Neural progenitor cell (in vitro differentiated cells): Measurements from ENCODE around the gene STRN. TPM values are rescaled to one million over a fixed set of nuclear protein-coding genes. Genes with fewer than 3 reads are reported as not detected.
"Not testable (repeated sequence)": the region's sequence is repeated elsewhere in the genome, so short reads cannot be mapped to it uniquely, and the experiment has no call there.

Experiments
- DNase-seq: peaks from one replicate; pipeline ENCODE4 v3.0.0-alpha.2; 2016; ENCODE audit warnings: low spot score
- H2AFZ ChIP-seq: fragments of 200-600 bp; sonication (generic); replicated peaks from 2 replicates; pipeline ENCODE4 v1.6.1; 2016; ENCODE audit warnings: antibody characterized with exemption
- H3F3A ChIP-seq: fragments of 200-600 bp; sonication (generic); 2 replicates; pipeline ENCODE4 v1.6.1; 2016; ENCODE audit warnings: antibody characterized with exemption, low read depth
- H3K27ac ChIP-seq: fragments of 200-600 bp; sonication (generic); 2 replicates; pipeline ENCODE4 v1.5.1; 2016; ENCODE audit warnings: mild to moderate bottlenecking
- H3K27me3 ChIP-seq: fragments of 200-600 bp; sonication (generic); 2 replicates; pipeline ENCODE4 v1.6.1; 2016; ENCODE audit warnings: mild to moderate bottlenecking, moderate library complexity
- H3K36me3 ChIP-seq: fragments of 200-600 bp; sonication (generic); 2 replicates; pipeline ENCODE4 v1.5.1; 2016
- H3K4me1 ChIP-seq: fragments of 200-600 bp; sonication (generic); 2 replicates; pipeline ENCODE4 v1.6.1; 2016; ENCODE audit warnings: mixed run types
- H3K4me2 ChIP-seq: fragments of 200-600 bp; sonication (generic); 2 replicates; pipeline ENCODE4 v1.6.1; 2016
- H3K4me3 ChIP-seq: fragments of 200-600 bp; sonication (generic); 2 replicates; pipeline ENCODE4 v1.5.1; 2016
- H3K79me2 ChIP-seq: fragments of 200-600 bp; sonication (generic); 2 replicates; pipeline ENCODE4 v1.6.1; 2016; ENCODE audit warnings: low read depth
- H3K9ac ChIP-seq: fragments of 200-600 bp; sonication (generic); 2 replicates; pipeline ENCODE4 v1.6.1; 2016
- H3K9me3 ChIP-seq: fragments of 200-600 bp; sonication (generic); 2 replicates; pipeline ENCODE4 v1.5.1; 2016; ENCODE audit warnings: low read depth
- H4K20me1 ChIP-seq: fragments of 200-600 bp; sonication (generic); 2 replicates; pipeline ENCODE4 v1.6.1; 2016; ENCODE audit warnings: low read depth
- H3K27ac Mint-ChIP-seq: 3 replicates; pipeline ENCODE4 v1.8.0; 2021; ENCODE audit warnings: mixed read lengths
- H3K27me3 Mint-ChIP-seq: 2 replicates; pipeline ENCODE4 v1.8.0; 2022; ENCODE audit warnings: low read depth, mild to moderate bottlenecking, inconsistent platforms, moderate library complexity, mixed read lengths; ENCODE audit not compliant: insufficient read depth
- H3K36me3 Mint-ChIP-seq: 3 replicates; pipeline ENCODE4 v1.8.0; 2021; ENCODE audit warnings: mixed read lengths
- H3K4me1 Mint-ChIP-seq: 3 replicates; pipeline ENCODE4 v1.8.0; 2021; ENCODE audit warnings: mixed read lengths
- H3K4me3 Mint-ChIP-seq: 3 replicates; pipeline ENCODE4 v1.8.0; 2021; ENCODE audit warnings: mild to moderate bottlenecking, moderate library complexity, mixed read lengths
- H3K9me3 Mint-ChIP-seq: 3 replicates; pipeline ENCODE4 v1.8.0; 2020; ENCODE audit warnings: mixed read lengths
- EZH2 ChIP-seq: fragments of 200-600 bp; sonication (generic); IDR thresholded peaks from 2 replicates; pipeline ENCODE4 v1.6.1; 2017; ENCODE audit warnings: antibody characterized with exemption, mild to moderate bottlenecking, moderate library complexity
- EZH2phosphoT487 ChIP-seq: fragments of 200-600 bp; sonication (generic); IDR thresholded peaks from 2 replicates; pipeline ENCODE4 v1.6.1; 2017; ENCODE audit warnings: antibody characterized with exemption
- total RNA-seq: library from RNA; depleted of rRNA; stranded (reverse); fragments of >200 nt; gene quantifications from 2 replicates; pipeline ENCODE4 v1.2.3, GENCODE V29; 2015; ENCODE audit warnings: low replicate concordance
- TF ChIP-seq, protein P1 (sequence below): fragments of 200-600 bp; sonication (generic); IDR thresholded peaks from 2 replicates; pipeline ENCODE4 v1.5.1; 2017; ENCODE audit warnings: antibody characterized with exemption, mild to moderate bottlenecking

Gene STRN
- total RNA-seq, 1 donor from 2014 or later, result 20.9 TPM

DNA sequence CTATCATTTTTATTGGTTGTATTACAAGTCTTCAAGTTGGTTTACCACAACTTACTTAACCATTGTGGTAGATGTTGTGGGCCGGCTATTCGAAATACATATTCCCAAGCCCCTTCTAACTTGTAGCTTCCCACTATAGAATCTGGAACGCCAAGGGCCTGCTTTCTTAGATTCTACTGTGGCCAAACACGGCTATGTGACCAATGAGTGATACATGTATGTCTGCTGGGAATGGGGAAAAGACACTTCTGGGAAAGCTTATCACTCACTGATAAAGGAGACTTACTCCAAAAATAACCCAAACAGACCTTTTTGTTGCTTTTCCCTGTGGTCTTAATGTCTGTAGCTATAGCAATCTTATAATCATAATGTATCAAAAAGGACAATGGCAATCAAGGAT lies 24.5 kb downstream of the STRN start:
- H3F3A ChIP-seq, result no peaks in the 10 kb centered on the region
- H3K4me2 ChIP-seq, result no peak overlapping the region
- no peak overlapping the region for H3K9ac ChIP-seq
- DNase-seq, result no peak
- Mint-ChIP-seq H3K4me1 (no peaks in the 10 kb centered on the region), H3K27me3 (no peaks in the 10 kb centered on the region), H3K36me3 (no peaks in the 10 kb centered on the region), H3K4me3 (no peak overlapping the region), H3K27ac (no peak overlapping the region), H3K9me3 (no peaks in the 10 kb centered on the region)
- H4K20me1 ChIP-seq, result no peaks in the 10 kb centered on the region
- peaks cover 18% of the 10 kb centered on the region for H3K79me2 ChIP-seq
- TF ChIP-seq EZH2phosphoT487 (no peak), EZH2 (no peak)
- TF ChIP-seq, protein P1, sequence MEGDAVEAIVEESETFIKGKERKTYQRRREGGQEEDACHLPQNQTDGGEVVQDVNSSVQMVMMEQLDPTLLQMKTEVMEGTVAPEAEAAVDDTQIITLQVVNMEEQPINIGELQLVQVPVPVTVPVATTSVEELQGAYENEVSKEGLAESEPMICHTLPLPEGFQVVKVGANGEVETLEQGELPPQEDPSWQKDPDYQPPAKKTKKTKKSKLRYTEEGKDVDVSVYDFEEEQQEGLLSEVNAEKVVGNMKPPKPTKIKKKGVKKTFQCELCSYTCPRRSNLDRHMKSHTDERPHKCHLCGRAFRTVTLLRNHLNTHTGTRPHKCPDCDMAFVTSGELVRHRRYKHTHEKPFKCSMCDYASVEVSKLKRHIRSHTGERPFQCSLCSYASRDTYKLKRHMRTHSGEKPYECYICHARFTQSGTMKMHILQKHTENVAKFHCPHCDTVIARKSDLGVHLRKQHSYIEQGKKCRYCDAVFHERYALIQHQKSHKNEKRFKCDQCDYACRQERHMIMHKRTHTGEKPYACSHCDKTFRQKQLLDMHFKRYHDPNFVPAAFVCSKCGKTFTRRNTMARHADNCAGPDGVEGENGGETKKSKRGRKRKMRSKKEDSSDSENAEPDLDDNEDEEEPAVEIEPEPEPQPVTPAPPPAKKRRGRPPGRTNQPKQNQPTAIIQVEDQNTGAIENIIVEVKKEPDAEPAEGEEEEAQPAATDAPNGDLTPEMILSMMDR, result no peak
- no peaks in the 10 kb centered on the region for H3K27me3 ChIP-seq
- H2AFZ ChIP-seq, result no peak overlapping the region
- H3K4me3 ChIP-seq, result no peak overlapping the region
- H3K27ac ChIP-seq, result no peak overlapping the region
- H3K36me3 ChIP-seq, result no peaks in the 10 kb centered on the region
- no peaks in the 10 kb centered on the region for H3K9me3 ChIP-seq
- no peaks in the 10 kb centered on the region for H3K4me1 ChIP-seq

DNA sequence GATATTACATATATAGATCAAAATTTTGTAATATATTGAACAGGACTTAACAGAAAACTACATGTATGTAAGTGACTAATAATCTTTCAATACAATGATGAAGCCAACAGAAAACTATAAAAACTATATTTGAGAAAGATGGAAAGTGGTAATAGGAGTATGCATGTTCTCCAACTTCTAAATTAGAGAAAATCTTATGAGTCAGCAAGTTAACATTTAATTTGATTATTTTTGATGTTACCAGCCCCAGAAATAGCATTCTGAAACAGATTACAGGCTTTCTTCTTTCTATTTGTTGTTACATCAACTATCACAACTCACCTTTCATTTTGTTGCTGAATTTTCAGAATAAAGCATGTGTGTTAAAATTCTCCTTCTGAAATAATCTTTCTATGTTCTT lies 29.8 kb downstream of the STRN start:
- not testable (repeated sequence) for H3K4me3 Mint-ChIP-seq, H3K9me3 Mint-ChIP-seq, H3K4me2 ChIP-seq, H3K27ac Mint-ChIP-seq, H3K27ac ChIP-seq, H2AFZ ChIP-seq, H4K20me1 ChIP-seq, H3K27me3 ChIP-seq, H3K36me3 ChIP-seq, H3K4me1 Mint-ChIP-seq, H3K9me3 ChIP-seq, H3K79me2 ChIP-seq, H3F3A ChIP-seq, DNase-seq, H3K4me1 ChIP-seq, H3K27me3 Mint-ChIP-seq, H3K9ac ChIP-seq, H3K36me3 Mint-ChIP-seq, H3K4me3 ChIP-seq

DNA sequence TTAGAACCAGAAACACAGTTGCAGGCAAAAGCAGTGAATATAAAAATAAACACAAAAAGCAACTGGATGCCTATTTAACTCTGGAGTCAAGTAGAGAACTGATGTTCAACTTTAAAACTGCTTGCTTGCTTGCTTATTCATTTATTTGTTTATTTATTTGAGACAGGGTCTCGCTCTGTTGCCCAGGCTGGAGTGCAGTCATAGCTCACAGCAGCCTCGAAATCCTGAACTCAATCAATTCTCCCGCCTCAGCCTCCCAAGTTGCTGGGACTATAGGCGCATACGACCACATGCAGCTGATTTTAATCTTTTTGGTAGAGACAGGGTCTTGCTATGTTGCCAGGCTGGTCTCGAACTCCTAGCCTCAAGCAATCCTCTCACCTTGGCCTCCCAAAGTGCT lies 34.6 kb downstream of the STRN start:
- not testable (repeated sequence) for H3K36me3 Mint-ChIP-seq, DNase-seq, H3F3A ChIP-seq, H3K27me3 ChIP-seq, H3K4me1 Mint-ChIP-seq, H4K20me1 ChIP-seq, H3K36me3 ChIP-seq, H3K27me3 Mint-ChIP-seq, H3K4me3 Mint-ChIP-seq, H3K27ac Mint-ChIP-seq, H3K9me3 ChIP-seq, H2AFZ ChIP-seq, H3K9ac ChIP-seq, H3K9me3 Mint-ChIP-seq, H3K27ac ChIP-seq, H3K4me1 ChIP-seq, H3K4me2 ChIP-seq, H3K4me3 ChIP-seq
- peaks cover 13% of the 10 kb centered on the region for H3K79me2 ChIP-seq

DNA sequence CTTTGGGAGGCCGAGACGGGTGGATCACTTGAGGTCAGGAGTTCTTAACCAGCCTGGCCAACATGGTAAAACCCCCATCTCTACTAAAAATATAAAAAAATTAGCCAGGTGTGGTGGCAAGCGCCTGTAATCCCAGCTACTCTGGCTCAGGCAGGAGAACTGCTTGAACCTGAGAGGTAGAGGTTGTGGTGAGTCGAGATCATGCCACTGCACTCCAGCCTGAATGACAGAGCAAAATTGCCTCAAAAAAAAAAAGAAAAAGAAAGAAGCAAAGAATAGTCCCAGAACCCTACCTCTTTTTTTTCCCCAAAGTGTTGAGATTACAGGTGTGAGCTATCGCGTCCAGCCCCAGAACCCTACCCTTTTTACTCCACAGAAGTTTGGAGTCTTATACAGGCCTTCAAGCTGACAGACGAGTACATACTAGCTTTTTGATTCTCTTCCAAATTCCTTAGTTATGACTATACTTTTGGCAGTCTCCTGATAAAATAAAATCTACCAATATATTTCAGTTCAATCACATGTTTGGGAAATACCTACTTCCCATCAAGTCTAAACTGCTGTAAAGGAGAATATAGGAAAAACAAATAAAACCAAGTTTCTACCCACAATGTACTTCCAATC lies 35.4 kb downstream of the STRN start:
- H3K4me3 ChIP-seq, H3K36me3 ChIP-seq, H3K36me3 Mint-ChIP-seq, H3K27ac ChIP-seq, H3K27me3 Mint-ChIP-seq, H3K27ac Mint-ChIP-seq, H3K9me3 ChIP-seq, H3K9ac ChIP-seq, H3F3A ChIP-seq, H3K4me2 ChIP-seq, H4K20me1 ChIP-seq, H3K4me1 ChIP-seq, H3K4me3 Mint-ChIP-seq, H3K27me3 ChIP-seq, DNase-seq, H3K9me3 Mint-ChIP-seq, H2AFZ ChIP-seq, H3K4me1 Mint-ChIP-seq: not testable (repeated sequence)
- peaks cover 13% of the 10 kb centered on the region for H3K79me2 ChIP-seq

DNA sequence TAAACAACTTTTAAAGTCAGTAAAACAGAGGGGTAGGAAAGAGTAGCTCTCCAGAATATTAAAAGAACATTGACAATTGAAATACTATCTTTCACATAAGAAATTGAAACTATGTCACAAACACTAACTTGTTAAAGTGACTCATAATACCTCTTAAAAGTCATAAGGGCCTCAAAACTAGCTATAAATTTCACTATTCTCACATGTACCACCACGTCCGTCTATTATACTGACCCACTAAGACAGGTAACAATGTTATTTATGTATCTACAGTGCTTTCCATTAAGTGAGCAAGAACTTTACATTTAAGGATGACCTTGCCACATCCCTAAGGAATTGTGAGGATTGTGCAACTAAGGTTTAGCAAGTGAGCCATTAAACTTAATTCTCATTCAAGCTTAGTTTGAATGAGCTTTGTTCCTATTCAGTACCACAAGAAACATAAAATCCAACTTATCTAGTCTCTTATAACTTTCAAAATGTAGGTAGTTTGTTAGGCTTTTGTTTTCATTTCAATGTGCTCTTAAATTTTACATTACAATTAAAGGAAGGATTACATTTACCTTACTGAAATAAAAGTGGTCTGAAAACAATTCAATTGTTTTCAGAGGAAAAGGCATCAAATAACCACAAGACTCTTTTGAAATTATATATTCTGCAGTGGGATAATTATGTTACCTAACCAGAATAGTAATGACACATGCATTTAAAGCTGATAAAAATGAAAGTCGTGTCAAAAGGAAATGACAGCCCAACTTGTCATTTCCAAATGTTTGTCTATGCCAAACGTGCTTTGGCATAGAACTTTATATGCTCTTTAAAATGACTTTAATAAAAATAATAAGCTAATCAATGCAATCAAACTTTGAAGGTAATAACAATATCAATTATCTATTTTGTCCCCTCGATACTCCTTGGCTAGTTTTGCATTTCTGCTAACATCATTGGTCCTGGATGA lies 39.9 kb downstream of the STRN start:
- H2AFZ ChIP-seq, H3K79me2 ChIP-seq, H4K20me1 ChIP-seq, H3K27me3 Mint-ChIP-seq, H3K36me3 ChIP-seq, H3K27me3 ChIP-seq, H3K27ac ChIP-seq, H3K36me3 Mint-ChIP-seq, H3F3A ChIP-seq, H3K4me1 ChIP-seq, H3K9me3 Mint-ChIP-seq, H3K4me2 ChIP-seq, H3K4me3 Mint-ChIP-seq, H3K9ac ChIP-seq, DNase-seq, H3K4me1 Mint-ChIP-seq, H3K27ac Mint-ChIP-seq, H3K9me3 ChIP-seq, H3K4me3 ChIP-seq: not testable (repeated sequence)

DNA sequence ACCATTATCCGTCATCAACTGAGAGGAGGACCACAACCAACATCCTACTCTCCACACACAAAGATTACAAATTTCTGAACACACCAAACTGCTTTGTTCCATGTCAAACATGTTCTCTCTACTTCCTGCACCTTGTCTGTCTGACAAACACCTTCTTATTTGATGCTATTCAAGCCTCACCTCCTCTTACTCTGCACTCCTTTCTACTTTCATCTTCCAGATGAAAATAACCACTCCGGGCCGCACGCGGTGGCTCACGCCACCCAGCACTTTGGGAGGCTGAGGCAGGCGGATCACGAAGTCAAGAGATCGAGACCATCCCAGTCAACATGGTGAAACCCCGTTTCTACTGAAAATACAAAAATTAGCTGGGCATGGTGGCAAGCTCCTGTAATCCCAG lies 43.7 kb downstream of the STRN start:
- H3K27me3 ChIP-seq, H2AFZ ChIP-seq, H3K79me2 ChIP-seq, H3K27me3 Mint-ChIP-seq, H3K4me2 ChIP-seq, H3K4me1 ChIP-seq, H3K9ac ChIP-seq, H3K27ac ChIP-seq, H3K36me3 ChIP-seq, H3K9me3 Mint-ChIP-seq, H3F3A ChIP-seq, H3K4me1 Mint-ChIP-seq, H3K4me3 Mint-ChIP-seq, H3K4me3 ChIP-seq, H3K27ac Mint-ChIP-seq, DNase-seq, H3K9me3 ChIP-seq, H3K36me3 Mint-ChIP-seq, H4K20me1 ChIP-seq: not testable (repeated sequence)
